Activated CD4-positive, alpha-beta T cell treated with anti-CD3 and anti-CD28 coated beads, Interleukin-2, amount 10 ng/mL, durations not matched to agents 24 days and 14 days (primary cell): ENCODE data around the gene CACNA2D4. TPM values are rescaled to one million over a fixed set of nuclear protein-coding genes. Genes with fewer than 3 reads are reported as not detected.

Experiments used
- DNase-seq: peaks from one replicate; pipeline ENCODE4 v3.0.0; 2022
- H3K27ac Mint-ChIP-seq: one replicate; pipeline ENCODE4 v1.8.0; 2022; ENCODE audit warnings: mild to moderate bottlenecking, mixed read lengths
- H3K27me3 Mint-ChIP-seq: one replicate; pipeline ENCODE4 v1.8.0; 2022; ENCODE audit warnings: mixed read lengths
- H3K36me3 Mint-ChIP-seq: one replicate; pipeline ENCODE4 v1.8.0; 2022; ENCODE audit warnings: low read depth, mild to moderate bottlenecking, mixed read lengths
- H3K4me1 Mint-ChIP-seq: one replicate; pipeline ENCODE4 v1.8.0; 2021; ENCODE audit warnings: mixed read lengths
- H3K4me3 Mint-ChIP-seq: one replicate; pipeline ENCODE4 v1.8.0; 2022; ENCODE audit warnings: mild to moderate bottlenecking, moderate library complexity, mixed read lengths
- H3K9me3 Mint-ChIP-seq: one replicate; pipeline ENCODE4 v1.8.0; 2021; ENCODE audit warnings: mixed read lengths
- intact Hi-C: fragments of 100-400 bp; cut with micrococcal nuclease; formaldehyde crosslinking; loops from one replicate; pipeline ENCODE4 v1.15.1; 2023
- total RNA-seq: library from RNA; stranded (reverse); gene quantifications from 2 replicates; pipeline ENCODE4 v1.2.3, GENCODE V29; 2022

Gene CACNA2D4
- total RNA-seq, 1 donor from 2014 or later, result 6.8 TPM

GRCh38 chr12:1918884-1919236, 408 bp upstream of the CACNA2D4 start:
- H3K36me3 Mint-ChIP-seq, result no peaks in the 10 kb centered on the region
- peak; percentile 54 for DNase-seq
- peaks cover 4% of the 10 kb centered on the region for H3K9me3 Mint-ChIP-seq
- peaks cover 13% of the 10 kb centered on the region for H3K27me3 Mint-ChIP-seq
- no peak overlapping the region for H3K27ac Mint-ChIP-seq
- H3K4me1 Mint-ChIP-seq, result peaks cover 14% of the 10 kb centered on the region
- no peak overlapping the region for H3K4me3 Mint-ChIP-seq
- intact Hi-C loops, result no loop called here

- H3K27ac Mint-ChIP-seq, result no peak overlapping the region
Measured at GRCh38 chr12:1917172-1918070, 1.0 kb downstream of the CACNA2D4 start.

GRCh38 chr12:1916371-1917171, 1.9 kb downstream of the CACNA2D4 start:
- peaks cover 13% of the 10 kb centered on the region for H3K27me3 Mint-ChIP-seq
- H3K4me1 Mint-ChIP-seq, result peaks cover 14% of the 10 kb centered on the region
- peak; percentile 37 for DNase-seq
- H3K36me3 Mint-ChIP-seq, result no peaks in the 10 kb centered on the region
- H3K27ac Mint-ChIP-seq, result no peak overlapping the region
- H3K9me3 Mint-ChIP-seq, result peaks cover 4% of the 10 kb centered on the region
- intact Hi-C loops, result no loop called here
- H3K4me3 Mint-ChIP-seq, result peak overlapping the region; percentile 64

More at GRCh38 chr12:1917172-1918070, 1.0 kb downstream of the CACNA2D4 start:
- peaks cover 14% of the 10 kb centered on the region for H3K4me1 Mint-ChIP-seq
- peak; percentile 40 for DNase-seq
- intact Hi-C loops, result no loop called here
- peaks cover 4% of the 10 kb centered on the region for H3K9me3 Mint-ChIP-seq
- no peaks in the 10 kb centered on the region for H3K36me3 Mint-ChIP-seq
- H3K27me3 Mint-ChIP-seq, result peaks cover 13% of the 10 kb centered on the region
- no peak overlapping the region for H3K4me3 Mint-ChIP-seq

GRCh38 chr12:1915082-1915968, 3.1 kb downstream of the CACNA2D4 start:
- Mint-ChIP-seq H3K9me3 (peaks cover 4% of the 10 kb centered on the region), H3K27ac (peak overlapping the region; percentile 71), H3K4me3 (peak overlapping the region; percentile 64), H3K27me3 (peaks cover 10% of the 10 kb centered on the region), H3K36me3 (no peaks in the 10 kb centered on the region), H3K4me1 (peaks cover 14% of the 10 kb centered on the region)
- peak; percentile 80 for DNase-seq
- intact Hi-C loops, result no loop called here

- Mint-ChIP-seq H3K36me3 (no peaks in the 10 kb centered on the region), H3K27me3 (peaks cover 10% of the 10 kb centered on the region), H3K9me3 (peaks cover 4% of the 10 kb centered on the region), H3K27ac (no peak overlapping the region), H3K4me3 (no peak overlapping the region), H3K4me1 (peaks cover 14% of the 10 kb centered on the region)
- intact Hi-C loops, result no loop called here
- peak; percentile 53 for DNase-seq
Measured at GRCh38 chr12:1914114-1914911, 4.1 kb downstream of the CACNA2D4 start.

- peaks cover 4% of the 10 kb centered on the region for H3K9me3 Mint-ChIP-seq
- H3K4me3 Mint-ChIP-seq, result no peak overlapping the region
- peaks cover 7% of the 10 kb centered on the region for H3K27me3 Mint-ChIP-seq
- DNase-seq, result peak; percentile 48
- peaks cover 14% of the 10 kb centered on the region for H3K4me1 Mint-ChIP-seq
- intact Hi-C loops, result no loop called here
- H3K27ac Mint-ChIP-seq, result no peak overlapping the region
- H3K36me3 Mint-ChIP-seq, result no peaks in the 10 kb centered on the region
Measured at GRCh38 chr12:1913377-1914113, 4.9 kb downstream of the CACNA2D4 start.

GRCh38 chr12:1912580-1913376, 5.7 kb downstream of the CACNA2D4 start:
- Mint-ChIP-seq H3K27me3 (peaks cover 8% of the 10 kb centered on the region), H3K36me3 (no peaks in the 10 kb centered on the region), H3K9me3 (peaks cover 5% of the 10 kb centered on the region), H3K27ac (no peak overlapping the region), H3K4me3 (no peak overlapping the region), H3K4me1 (peaks cover 15% of the 10 kb centered on the region)
- peak; percentile 28 for DNase-seq
- intact Hi-C loops, result no loop called here

GRCh38 chr12:1911598-1912575, 6.6 kb downstream of the CACNA2D4 start:
- H3K27me3 Mint-ChIP-seq, result peaks cover 14% of the 10 kb centered on the region
- H3K4me1 Mint-ChIP-seq, result peaks cover 18% of the 10 kb centered on the region
- H3K9me3 Mint-ChIP-seq, result peaks cover 10% of the 10 kb centered on the region
- peak; percentile 43 for DNase-seq
- no peaks in the 10 kb centered on the region for H3K36me3 Mint-ChIP-seq
- intact Hi-C loops, result no loop called here
- H3K4me3 Mint-ChIP-seq, result no peak overlapping the region
- H3K27ac Mint-ChIP-seq, result no peak overlapping the region

- Mint-ChIP-seq H3K9me3 (peaks cover 17% of the 10 kb centered on the region), H3K36me3 (no peaks in the 10 kb centered on the region), H3K27me3 (peaks cover 16% of the 10 kb centered on the region), H3K27ac (no peak overlapping the region), H3K4me1 (peaks cover 8% of the 10 kb centered on the region), H3K4me3 (no peak overlapping the region)
- intact Hi-C loops, result no loop called here
- no peak for DNase-seq
Measured at GRCh38 chr12:1910468-1910867, 8.0 kb downstream of the CACNA2D4 start.

GRCh38 chr12:1908758-1909157, 9.7 kb downstream of the CACNA2D4 start:
- Mint-ChIP-seq H3K4me3 (no peak overlapping the region), H3K36me3 (no peaks in the 10 kb centered on the region), H3K27me3 (peaks cover 19% of the 10 kb centered on the region), H3K9me3 (peaks cover 20% of the 10 kb centered on the region), H3K4me1 (peaks cover 5% of the 10 kb centered on the region), H3K27ac (no peak overlapping the region)
- intact Hi-C loops, result no loop called here
- DNase-seq, result peak; percentile 39
